GM12878 (cell line): Measurements from ENCODE around the gene EEF1AKMT3.

ENCODE experiments used
- CTCF ChIP-seq, 3 experiments: IDR thresholded peaks in 2 of 3; conservative IDR thresholded peaks in 1 of 3; 2 replicates each; pipeline ENCODE4 v1.5.1; 2011; ENCODE audit warnings: low read depth in 3 of 3, low read length in 3 of 3, mild to moderate bottlenecking in 3 of 3, control low read depth in 2 of 3, moderate library complexity in 2 of 3, inconsistent platforms in 1 of 3, mixed read lengths in 1 of 3; ENCODE audit not compliant: control insufficient read depth in 2 of 3, insufficient read depth in 1 of 3; ENCODE audit errors: extremely low read depth in 1 of 3
- ZZZ3 ChIP-seq: IDR thresholded peaks from 2 replicates; pipeline ENCODE4 v1.6.1; 2011; ENCODE audit warnings: low read depth; ENCODE audit not compliant: control insufficient read depth, insufficient read length

- TF ChIP-seq ZZZ3 (no peak), CTCF (IDR thresholded peaks at IDR 0.05 in 2 of 3, conservative IDR thresholded peaks at IDR 0.05 in 1 of 3; ENCODE audit: control insufficient read depth in 2 of 3, extremely low read depth in 1 of 3, insufficient read depth in 1 of 3, low read depth in 3 of 3, low read length in 3 of 3) (no peak)
Observed at GRCh38 chr12:57738661-57739237, 33.7 kb upstream of the EEF1AKMT3 start, which contains the start of gene AGAP2.
